IMR-90 (cell line): ENCODE measurements around the gene ARHGAP23. TPM values are rescaled to one million over a fixed set of nuclear protein-coding genes. Genes with fewer than 3 reads are reported as not detected.

Source experiments
- ATAC-seq: fragments of 200-7000 bp; cut with Tn5 transposase; 2 replicates; pipeline ENCODE4 v1.9.1; 2020; ENCODE audit warnings: low read depth, mild to moderate bottlenecking, moderate library complexity
- BruUV-seq: library from RNA; stranded (reverse); fragments of 400-500 nt; replicated peaks from 2 replicates; lab custom pipeline; 2021; lab: Mats Ljungman, UMichigan
- CTCF ChIA-PET: fragments of 300-600 bp; formaldehyde crosslinking; extraction: SDS; loops from one replicate; lab custom pipeline; 2021; ENCODE audit warnings: antibody characterized with exemption; lab: Yijun Ruan, JAX
- POLR2A ChIA-PET: fragments of 300-600 bp; sonication (Branson Sonifier 250); formaldehyde crosslinking; loops from one replicate; lab custom pipeline; 2022; ENCODE audit warnings: antibody characterized with exemption; ENCODE audit not compliant: unreplicated experiment; lab: Charles Lee
- DNase-seq: peaks from one replicate; pipeline ENCODE4 v3.0.0; 2013
- H2AFZ ChIP-seq: replicated peaks from 2 replicates; pipeline ENCODE3; 2013; ENCODE audit warnings: low read length, mild to moderate bottlenecking; ENCODE audit not compliant: poor library complexity
- H2AK5ac ChIP-seq: 2 replicates; pipeline ENCODE4 v1.6.1; 2013; ENCODE audit warnings: low read depth, low read length, inconsistent platforms
- H2AK9ac ChIP-seq: replicated peaks from 2 replicates; pipeline ENCODE3; 2013; ENCODE audit warnings: mild to moderate bottlenecking, low read depth, low read length, moderate library complexity; ENCODE audit not compliant: poor library complexity
- H2BK120ac ChIP-seq: 2 replicates; pipeline ENCODE4 v1.6.1; 2013; ENCODE audit warnings: low read depth, low read length, inconsistent platforms
- H2BK15ac ChIP-seq: 3 replicates; pipeline ENCODE4 v1.6.1; 2013; ENCODE audit warnings: low read depth, low read length, inconsistent platforms
- H2BK20ac ChIP-seq: 2 replicates; pipeline ENCODE4 v1.6.1; 2013; ENCODE audit warnings: low read depth, mild to moderate bottlenecking, inconsistent platforms, low read length, moderate library complexity
- H2BK5ac ChIP-seq: 2 replicates; pipeline ENCODE4 v1.6.1; 2013; ENCODE audit warnings: mild to moderate bottlenecking, low read depth, low read length, inconsistent platforms; ENCODE audit not compliant: poor library complexity, severe bottlenecking
- H3K14ac ChIP-seq: replicated peaks from 2 replicates; pipeline ENCODE4 v1.6.1; 2013; ENCODE audit warnings: low read depth, low read length, inconsistent platforms
- H3K18ac ChIP-seq: 2 replicates; pipeline ENCODE4 v1.6.1; 2013; ENCODE audit warnings: low read depth, low read length, control low read depth
- H3K23ac ChIP-seq: 2 replicates; pipeline ENCODE4 v1.6.1; 2013; ENCODE audit warnings: low read depth, low read length, inconsistent platforms
- H3K27ac ChIP-seq: 2 replicates; pipeline ENCODE4 v1.5.1; 2013; ENCODE audit warnings: mild to moderate bottlenecking, control low read depth, low read length; ENCODE audit not compliant: insufficient read depth
- H3K27me3 ChIP-seq: 2 replicates; pipeline ENCODE4 v1.6.1; 2013; ENCODE audit warnings: low read length; ENCODE audit not compliant: control insufficient read depth, insufficient read depth
- H3K36me3 ChIP-seq: 2 replicates; pipeline ENCODE4 v1.6.1; 2013; ENCODE audit warnings: low read length, mixed read lengths; ENCODE audit not compliant: control insufficient read depth, insufficient read depth
- H3K4ac ChIP-seq: 2 replicates; pipeline ENCODE4 v1.6.1; 2013; ENCODE audit warnings: low read depth, low read length, inconsistent platforms
- H3K4me1 ChIP-seq: 2 replicates; pipeline ENCODE4 v1.6.1; 2013; ENCODE audit warnings: low read length, mixed read lengths; ENCODE audit not compliant: control insufficient read depth, insufficient read depth
- H3K4me2 ChIP-seq: 2 replicates; pipeline ENCODE4 v1.6.1; 2013; ENCODE audit warnings: low read depth, mild to moderate bottlenecking, control low read depth, low read length, moderate library complexity
- H3K4me3 ChIP-seq: 2 replicates; pipeline ENCODE4 v1.5.1; 2013; ENCODE audit warnings: low read depth, mild to moderate bottlenecking, control low read depth, low read length, moderate library complexity; ENCODE audit not compliant: insufficient read depth
- H3K56ac ChIP-seq: 2 replicates; pipeline ENCODE4 v1.6.1; 2013; ENCODE audit warnings: low read length, inconsistent platforms; ENCODE audit not compliant: insufficient read depth; ENCODE audit errors: extremely low read depth
- H3K79me1 ChIP-seq, 2 experiments: 2 replicates each; pipeline ENCODE4 v1.6.1; 2013; ENCODE audit warnings: low read length in 2 of 2, inconsistent platforms in 1 of 2, low read depth in 1 of 2
- H3K9ac ChIP-seq: 2 replicates; pipeline ENCODE4 v1.6.1; 2013; ENCODE audit warnings: low read depth, low read length, control low read depth
- H3K9me1 ChIP-seq: 2 replicates; pipeline ENCODE4 v1.6.1; 2013; ENCODE audit warnings: low read length, inconsistent platforms; ENCODE audit not compliant: insufficient read depth
- H3K9me3 ChIP-seq: 2 replicates; pipeline ENCODE4 v1.6.1; 2013; ENCODE audit warnings: low read length; ENCODE audit not compliant: control insufficient read depth, insufficient read depth
- H4K20me1 ChIP-seq: 2 replicates; pipeline ENCODE4 v1.6.1; 2013; ENCODE audit warnings: low read length, inconsistent platforms; ENCODE audit not compliant: insufficient read depth
- H4K5ac ChIP-seq: 2 replicates; pipeline ENCODE4 v1.6.1; 2013; ENCODE audit warnings: mild to moderate bottlenecking, low read depth, low read length, control low read depth
- H4K8ac ChIP-seq, 2 experiments: 2 replicates each; pipeline ENCODE4 v1.6.1; 2013; ENCODE audit warnings: low read depth in 2 of 2, low read length in 2 of 2, control low read depth in 1 of 2, inconsistent platforms in 1 of 2
- H4K91ac ChIP-seq: 2 replicates; pipeline ENCODE4 v1.6.1; 2013; ENCODE audit warnings: low read depth, low read length, inconsistent platforms; ENCODE audit not compliant: insufficient read depth
- CEBPB ChIP-seq: IDR thresholded peaks from 2 replicates; pipeline ENCODE4 v1.6.1; 2012; ENCODE audit warnings: low read depth, low read length, improper control_type of control experiment
- CTCF ChIP-seq: conservative IDR thresholded peaks from 2 replicates; pipeline ENCODE4 v1.5.1; 2012; ENCODE audit warnings: mild to moderate bottlenecking, low read depth, low read length, improper control_type of control experiment
- ELK1 ChIP-seq: fragments of 150-350 bp; IDR thresholded peaks from 2 replicates; pipeline ENCODE4 v1.6.1; 2016; ENCODE audit warnings: low read depth, mild to moderate bottlenecking, low read length, moderate library complexity, borderline replicate concordance
- MAFK ChIP-seq: IDR thresholded peaks from 2 replicates; pipeline ENCODE4 v1.6.1; 2012; ENCODE audit warnings: low read depth, low read length, improper control_type of control experiment
- MXI1 ChIP-seq: IDR thresholded peaks from 2 replicates; pipeline ENCODE4 v1.6.1; 2012; ENCODE audit warnings: low read depth, mild to moderate bottlenecking, low read length, moderate library complexity, borderline replicate concordance
- NFE2L2 ChIP-seq: fragments of 150-350 bp; IDR thresholded peaks from 2 replicates; pipeline ENCODE4 v1.6.1; 2016; ENCODE audit warnings: low read depth, mild to moderate bottlenecking, low read length
- POLR2A ChIP-seq: IDR thresholded peaks from 2 replicates; pipeline ENCODE4 v1.6.1; 2012; ENCODE audit warnings: mild to moderate bottlenecking, low read depth, low read length
- RAD21 ChIP-seq: IDR thresholded peaks from 2 replicates; pipeline ENCODE4 v1.6.1; 2012; ENCODE audit warnings: low read length, improper control_type of control experiment
- RCOR1 ChIP-seq: IDR thresholded peaks from 2 replicates; pipeline ENCODE4 v1.6.1; 2012; ENCODE audit warnings: mild to moderate bottlenecking, low read length, improper control_type of control experiment; ENCODE audit not compliant: insufficient replicate concordance
- RFX5 ChIP-seq: IDR thresholded peaks from 2 replicates; pipeline ENCODE4 v1.8.0; 2012; ENCODE audit warnings: low read depth, mild to moderate bottlenecking, low read length, moderate library complexity
- SMC3 ChIP-seq: fragments of 150-350 bp; IDR thresholded peaks from 2 replicates; pipeline ENCODE4 v1.6.1; 2016; ENCODE audit warnings: low read depth, mild to moderate bottlenecking, antibody characterized with exemption, low read length, moderate library complexity
- WGBS, 2 experiments: methylation state at CpG; one replicate each; pipeline versions ENCODE4 v1.1.5 to v1.1.7; 2013; ENCODE audit warnings: missing lambda C conversion rate in 2 of 2; ENCODE audit not compliant: insufficient read length in 1 of 2; ENCODE audit errors: extremely low coverage in 2 of 2; 5-methylcytosine and 5-hydroxymethylcytosine counted together
- dilution Hi-C: fragments of 300-500 bp; cut with HindIII; formaldehyde crosslinking; loops from one replicate; pipeline ENCODE4 v1.14.3; 2018; ENCODE audit warnings: low sequenced_read_pairs; ENCODE audit not compliant: unreplicated experiment
- in situ Hi-C: fragments of 300-500 bp; cut with MboI; formaldehyde crosslinking; loops from 3 replicates; pipeline ENCODE4 v1.14.3; 2019; ENCODE audit warnings: low sequenced_read_pairs, inconsistent platforms, mixed read lengths
- intact Hi-C: fragments of 100-400 bp; cut with micrococcal nuclease; formaldehyde crosslinking; loops from 2 replicates; pipeline ENCODE4 v1.10.0; 2022
- polyA plus RNA-seq, 3 experiments: library from polyadenylated mRNA; depleted of rRNA; stranded (reverse); fragments of >200 nt; gene quantifications; 2 replicates each; pipeline ENCODE4 v1.2.3, GENCODE V29; 2012; ENCODE audit warnings: low replicate concordance in 1 of 3
- total RNA-seq: library from RNA; depleted of rRNA; stranded (reverse); fragments of >200 nt; gene quantifications from 2 replicates; pipeline ENCODE4 v1.2.3, GENCODE V29; 2012

ARHGAP23 gene
- total and polyA plus RNA-seq, 2 of the 4 experiments (the other 2 are of a cell fraction) = 9.3 to 43.3 TPM

- TF ChIP-seq ELK1 = no peak
Observed at GRCh38 chr17:38417210-38417951, 10.9 kb upstream of the ARHGAP23 start (continued).

DNA sequence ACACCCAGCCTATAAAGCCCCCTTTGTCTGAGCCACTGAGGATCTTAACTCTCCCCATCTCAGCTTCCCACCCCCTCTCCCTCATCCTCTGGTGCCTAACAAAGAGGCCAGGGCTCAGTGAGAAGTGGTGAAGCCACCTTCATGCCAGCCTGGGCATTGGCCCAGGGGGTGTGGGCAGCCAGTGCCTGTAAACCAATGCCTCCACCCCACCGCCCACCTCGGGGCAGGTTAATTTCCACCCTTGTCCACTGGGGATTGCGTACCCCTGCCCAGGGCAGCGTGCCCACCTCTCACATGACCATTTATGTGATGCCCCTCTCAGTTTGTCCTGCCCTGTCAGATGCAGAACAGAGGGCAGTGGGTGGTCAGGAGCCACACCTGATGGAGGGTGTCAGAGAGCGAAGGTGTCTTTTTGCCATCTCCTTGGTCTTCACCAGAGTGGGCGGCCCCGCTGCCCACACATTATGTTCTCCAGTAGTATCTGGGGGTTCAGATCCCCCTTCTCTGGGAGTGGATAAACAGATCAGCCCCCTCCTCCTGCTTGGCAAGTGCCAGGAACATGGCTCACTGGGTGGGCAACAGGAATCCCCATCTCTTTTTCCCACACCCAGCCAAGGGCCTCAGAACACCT, 10.1 kb upstream of the ARHGAP23 start:
- H3K4me1 ChIP-seq = peaks cover 19% of the 10 kb centered on the region
- intact Hi-C loops (no loop called here), in situ Hi-C loops (no loop called here), dilution Hi-C loops (no loop called here)
- no peak overlapping the region for H3K4ac ChIP-seq
- H2BK120ac ChIP-seq = no peak overlapping the region
- H3K79me1 ChIP-seq = no peaks in the 10 kb centered on the region; a peak in 1 of 4 replicates
- DNase-seq = no peak
- H3K27me3 ChIP-seq = peaks cover 27% of the 10 kb centered on the region
- H4K91ac ChIP-seq = no peak overlapping the region
- no peak overlapping the region for H3K9ac ChIP-seq
- H3K9me3 ChIP-seq = no peaks in the 10 kb centered on the region
- 0 out of 2 replicates have a peak, but pooled peaks cover 6% of the 10 kb centered on the region for H3K9me1 ChIP-seq
- no peaks in the 10 kb centered on the region for H3K36me3 ChIP-seq
- H2AK9ac ChIP-seq = no peak overlapping the region
- H2AK5ac ChIP-seq = no peak overlapping the region
- no peak overlapping the region for H2AFZ ChIP-seq
- no peak overlapping the region for H3K27ac ChIP-seq
- H3K23ac ChIP-seq = no peak overlapping the region
- no peak overlapping the region for H2BK15ac ChIP-seq
- no peak overlapping the region for H3K4me2 ChIP-seq
- ATAC-seq = no peak
- 97% methylated on average over 4 of the region's 7 CpGs; no CpG with 5 or more reads in 1 of the 2 experiments for WGBS, 2 experiments
- CTCF ChIA-PET = interaction anchor here (1.5 kb wide), 1 partner anchor 69 kb away, joined by 4 read pairs; no protein-coding TSS in a partner anchor
- no peaks in the 10 kb centered on the region; the same call in 1 of the 2 replicates for H4K20me1 ChIP-seq
- H2BK5ac ChIP-seq = no peak overlapping the region
- POLR2A ChIA-PET = no interaction called here
- no peak overlapping the region for H3K4me3 ChIP-seq
- H3K18ac ChIP-seq = no peak overlapping the region
- no peak overlapping the region for H2BK20ac ChIP-seq
- no TSS peak for BruUV-seq
- no peak overlapping the region for H4K8ac ChIP-seq
- no peak overlapping the region for H3K56ac ChIP-seq
- no peak overlapping the region for H3K14ac ChIP-seq
- H4K5ac ChIP-seq = no peak overlapping the region
- no peak for TF ChIP-seq NFE2L2
- no peak for TF ChIP-seq CEBPB
- TF ChIP-seq CTCF = no peak
- TF ChIP-seq MXI1 = no peak
- TF ChIP-seq SMC3 = no peak
- TF ChIP-seq RCOR1 = no peak
- no peak for TF ChIP-seq MAFK
- TF ChIP-seq POLR2A = no peak
- no peak for TF ChIP-seq RFX5
- no peak for TF ChIP-seq RAD21
- no peak for TF ChIP-seq ELK1
